NCI-H1417 treated with DMSO at 0.1 percent for 48 hours (cell line): Measurements from ENCODE around the gene ASB13.

ENCODE experiments used
- DNase-seq: peaks from one replicate; lab custom pipeline; 2025; lab: John Stamatoyannopoulos, UW

ASB13 gene

DNA sequence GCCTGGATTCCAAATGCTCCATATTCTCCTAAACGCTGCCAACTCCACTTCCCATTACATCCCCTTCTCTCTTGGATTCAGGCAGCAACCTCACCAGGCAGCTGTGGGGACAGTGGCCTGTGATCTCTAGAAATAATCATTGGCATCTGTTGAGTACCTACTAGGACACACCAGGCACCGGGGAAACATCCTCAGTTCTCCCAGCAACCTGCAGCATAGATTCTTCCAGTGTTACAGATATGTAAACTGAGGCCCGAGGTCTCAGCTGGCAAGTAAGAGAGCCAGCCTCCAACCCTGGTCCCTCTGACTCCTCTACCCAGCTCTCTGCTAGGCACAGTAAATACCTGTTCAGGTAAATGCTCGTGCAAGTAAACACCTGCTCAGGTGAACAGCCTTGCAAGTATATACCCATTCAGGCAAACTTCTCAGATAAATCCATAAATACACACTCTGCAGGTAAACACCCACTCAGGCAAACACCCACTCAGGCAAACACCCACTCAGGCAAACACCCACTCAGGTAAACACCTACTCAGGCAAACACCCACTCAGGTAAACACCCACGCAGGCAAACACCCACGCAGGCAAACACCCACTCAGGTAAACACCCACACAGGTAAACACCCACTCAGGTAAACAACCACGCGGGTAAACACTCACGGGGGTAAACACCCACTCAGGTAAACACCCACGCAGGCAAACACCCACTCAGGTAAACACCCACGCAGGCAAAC lies 18.7 kb downstream of the ASB13 start:
- no peak for DNase-seq

DNA sequence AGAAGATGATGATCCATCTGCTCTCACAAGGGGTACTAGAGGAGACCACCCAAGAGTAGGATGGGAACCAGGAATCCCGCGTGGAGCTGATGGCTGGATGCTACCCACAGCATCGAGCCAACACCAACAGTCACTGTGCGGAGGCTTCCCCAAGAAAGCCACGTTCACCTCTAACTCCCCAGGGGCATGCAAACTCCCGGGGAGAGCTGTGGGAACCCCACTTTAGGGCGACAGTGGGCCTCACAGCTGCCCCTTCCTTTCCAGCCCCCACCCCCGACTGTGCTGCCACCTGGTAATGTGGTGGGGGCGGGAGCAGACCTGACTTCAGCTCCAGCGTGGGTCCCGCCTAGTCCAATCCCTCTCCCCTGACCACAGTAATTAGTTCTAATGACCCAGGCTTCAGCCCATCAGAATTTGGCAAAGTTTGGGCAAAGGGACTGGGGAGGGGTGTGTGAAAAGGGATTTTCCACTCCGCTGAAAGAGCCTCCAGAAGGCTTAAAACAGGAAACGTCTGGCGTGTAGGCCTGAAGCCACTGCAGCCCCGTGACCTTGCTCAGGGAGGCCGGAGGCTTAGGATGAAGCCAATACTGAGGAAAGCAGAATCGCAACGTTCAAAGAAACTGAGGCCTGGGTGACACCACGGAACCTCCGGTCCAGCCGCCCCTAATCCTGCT lies 20.3 kb downstream of the ASB13 start:
- DNase-seq, result no peak

DNA sequence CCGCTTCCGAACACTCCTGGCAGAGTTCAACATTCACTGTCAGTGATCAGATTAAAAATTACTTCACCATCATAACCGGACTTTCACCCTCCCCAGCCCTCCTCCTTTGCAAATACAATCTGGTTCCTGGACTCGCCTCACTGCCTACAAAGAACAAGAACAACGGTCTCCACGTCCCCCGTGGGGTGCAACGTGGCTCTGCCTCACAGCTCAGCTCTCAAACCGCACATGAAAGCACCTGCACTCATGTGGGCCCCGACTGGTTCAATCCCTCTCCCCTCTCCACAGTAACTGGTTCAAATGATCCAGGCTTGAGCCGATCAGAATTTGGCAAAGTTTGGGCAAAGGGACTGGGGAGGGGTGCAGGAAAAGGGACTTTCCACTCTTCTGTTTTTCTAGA lies 21.0 kb downstream of the ASB13 start:
- DNase-seq, result no peak

DNA sequence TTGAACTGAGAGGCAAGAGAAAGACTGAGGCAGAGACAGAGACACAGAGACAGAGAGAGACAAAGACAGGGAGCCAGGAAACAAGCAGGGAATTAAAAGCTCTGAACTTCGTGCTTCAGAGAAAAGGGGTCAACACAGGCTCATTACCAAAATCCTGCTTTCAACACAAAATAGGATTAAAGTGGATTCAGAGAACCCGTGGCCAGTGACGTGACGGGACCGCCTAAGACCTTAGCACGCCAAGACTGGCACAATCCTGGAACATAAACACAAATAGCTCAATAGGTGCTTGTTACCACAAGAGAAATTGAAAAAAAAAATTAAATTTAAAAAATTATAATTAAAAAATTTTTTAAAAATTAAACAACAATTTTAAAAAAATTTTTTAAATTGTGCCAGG lies 21.5 kb downstream of the ASB13 start:
- no peak for DNase-seq

DNA sequence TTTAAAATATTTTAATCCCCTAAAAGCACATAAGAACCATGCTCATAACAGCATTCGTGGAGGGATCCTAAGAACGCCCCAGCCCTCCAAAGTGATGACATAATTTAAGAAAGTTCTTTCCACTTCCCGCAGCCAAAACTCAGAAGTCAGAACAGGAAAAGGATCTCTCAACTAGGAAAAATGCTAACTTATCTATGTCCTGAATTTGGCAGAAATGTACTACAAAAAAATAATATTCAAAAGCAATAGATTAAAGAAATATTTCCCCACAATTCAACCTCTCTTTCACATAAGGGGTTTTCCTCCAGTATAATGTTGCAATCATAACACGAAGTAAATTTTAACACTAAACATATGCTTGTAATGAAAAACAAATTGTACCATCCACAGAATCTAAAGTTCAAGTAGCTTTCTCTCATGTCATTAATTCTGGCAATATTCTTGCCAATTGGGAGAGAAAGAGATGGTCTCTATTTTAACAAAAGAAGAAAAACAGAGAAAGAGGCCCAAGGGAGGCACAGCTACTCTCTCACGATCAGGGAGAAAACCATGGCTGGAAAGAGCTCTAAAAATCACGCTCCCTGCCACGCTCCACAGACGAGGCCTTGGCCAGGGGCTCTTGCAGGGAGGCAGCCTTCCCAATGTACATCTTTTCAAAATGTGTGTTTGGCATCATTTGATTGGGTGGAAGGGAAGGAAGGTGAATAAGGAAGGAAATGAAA lies 22.9 kb downstream of the ASB13 start:
- DNase-seq, result no peak

DNA sequence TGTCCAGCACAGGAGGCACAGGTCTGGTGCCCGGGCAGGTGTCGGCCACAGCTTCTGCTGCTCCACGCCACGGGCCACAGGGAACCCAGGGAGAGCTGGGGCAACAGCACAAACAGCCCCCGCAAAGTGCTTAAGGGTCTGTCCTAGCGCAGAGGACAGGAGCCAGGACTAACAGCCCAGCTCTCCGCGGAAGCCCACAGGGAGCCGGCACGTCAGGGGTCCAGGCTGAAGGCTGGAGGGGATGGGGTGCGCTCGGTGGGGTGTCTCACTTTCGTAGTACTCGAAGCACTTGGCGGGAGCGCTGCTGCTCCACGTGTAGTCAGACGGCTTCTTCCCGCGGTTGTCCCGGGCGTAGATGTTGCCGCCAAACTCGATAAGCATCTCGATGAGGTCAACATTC lies 24.9 kb downstream of the ASB13 start:
- DNase-seq, result no peak

DNA sequence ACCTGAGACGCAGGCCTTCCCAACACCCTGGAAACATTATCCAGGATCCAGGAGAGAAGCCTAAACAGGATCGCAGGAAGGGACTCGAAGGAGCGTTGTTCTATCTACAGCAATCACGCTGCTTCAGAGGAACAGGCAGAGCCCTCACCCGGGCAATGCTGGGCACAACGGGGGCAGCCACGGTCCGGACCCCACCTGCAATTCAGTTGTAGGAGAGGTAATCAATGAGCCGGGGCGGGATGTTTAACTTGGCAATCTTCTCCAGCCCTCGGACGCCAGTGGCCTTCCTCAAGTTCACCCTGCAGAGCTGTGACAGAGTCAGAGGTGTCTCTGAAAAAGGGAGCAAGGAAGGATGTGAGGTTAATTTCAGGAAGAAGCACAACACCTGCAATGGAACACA lies 25.9 kb downstream of the ASB13 start:
- DNase-seq, result no peak

DNA sequence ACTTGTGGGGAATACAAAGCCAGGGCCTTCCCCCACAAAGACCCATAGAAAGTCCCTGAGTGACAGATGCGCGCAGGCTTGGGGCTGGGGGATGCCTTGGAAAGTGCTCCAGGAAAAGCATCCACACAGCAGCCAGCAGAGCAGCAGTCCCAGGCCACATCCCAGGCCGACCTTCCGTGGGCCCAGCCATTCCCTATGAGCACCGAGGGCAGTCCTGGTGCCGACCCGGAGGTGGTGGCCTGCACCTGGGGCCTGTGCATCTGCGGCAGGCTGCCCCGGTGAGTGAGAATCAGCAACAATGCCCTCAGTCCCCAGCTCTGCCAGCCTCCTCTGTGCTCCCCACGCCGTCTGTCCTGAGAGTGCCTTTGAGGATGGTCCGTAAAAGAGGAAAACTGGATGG lies 26.4 kb downstream of the ASB13 start:
- DNase-seq, result no peak

DNA sequence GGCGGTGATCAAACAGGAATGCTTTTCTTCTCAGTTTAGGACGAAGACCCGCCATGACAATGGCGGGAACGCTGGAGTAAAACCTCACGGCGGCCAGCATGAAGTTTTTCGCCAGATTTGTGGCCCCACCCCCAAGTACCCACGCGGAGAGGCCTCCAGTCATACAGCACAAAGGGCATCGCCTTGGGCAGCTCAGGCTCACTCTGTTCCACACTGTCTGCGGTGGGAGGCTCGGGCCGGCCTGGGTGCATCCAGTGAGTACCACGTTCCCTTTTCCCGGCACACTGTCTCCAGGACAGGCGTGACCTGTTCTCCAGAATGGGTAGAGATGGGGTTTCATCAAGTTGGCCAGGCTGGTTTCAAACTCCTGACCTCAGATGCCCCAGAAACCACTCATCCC lies 27.3 kb downstream of the ASB13 start:
- DNase-seq, result no peak

DNA sequence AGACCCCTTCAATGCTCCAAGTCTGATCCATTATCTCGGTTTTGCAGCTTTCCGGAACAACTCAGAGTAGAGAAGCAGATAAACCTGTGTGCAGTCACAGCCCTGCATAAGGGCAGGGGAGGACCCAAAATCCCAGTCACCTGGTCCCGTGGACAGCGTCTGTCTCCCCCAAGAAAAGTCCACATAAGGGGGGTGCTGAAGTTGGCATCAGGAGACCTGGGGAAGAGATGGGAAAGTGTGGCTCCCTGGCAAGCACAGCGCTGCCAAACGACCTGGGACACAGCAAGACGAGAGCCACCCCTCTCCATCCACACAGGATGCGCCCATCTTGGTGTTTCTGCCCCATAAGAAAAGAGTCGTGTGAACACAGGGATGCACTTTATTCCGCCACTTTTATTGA lies 27.9 kb downstream of the ASB13 start:
- no peak for DNase-seq

DNA sequence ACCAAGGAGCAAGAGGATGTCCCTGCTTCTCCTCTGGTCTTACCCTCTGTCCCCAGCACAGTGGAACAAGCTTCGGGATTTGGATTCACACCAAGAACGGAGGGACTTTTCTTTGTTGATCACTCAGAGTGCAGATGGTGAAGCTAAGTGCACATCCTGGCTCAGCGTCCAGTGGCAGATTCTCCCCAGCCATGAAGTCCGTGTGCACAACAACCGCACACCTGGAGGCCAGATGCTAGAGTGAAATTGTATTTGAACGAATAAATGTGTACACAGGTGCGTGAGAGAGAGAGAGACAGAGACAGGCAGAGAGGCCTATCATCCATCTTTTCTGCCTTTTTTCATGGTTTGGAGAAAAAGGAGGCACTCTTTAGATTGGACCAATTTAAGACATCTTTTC lies 31.5 kb downstream of the ASB13 start:
- no peak for DNase-seq

DNA sequence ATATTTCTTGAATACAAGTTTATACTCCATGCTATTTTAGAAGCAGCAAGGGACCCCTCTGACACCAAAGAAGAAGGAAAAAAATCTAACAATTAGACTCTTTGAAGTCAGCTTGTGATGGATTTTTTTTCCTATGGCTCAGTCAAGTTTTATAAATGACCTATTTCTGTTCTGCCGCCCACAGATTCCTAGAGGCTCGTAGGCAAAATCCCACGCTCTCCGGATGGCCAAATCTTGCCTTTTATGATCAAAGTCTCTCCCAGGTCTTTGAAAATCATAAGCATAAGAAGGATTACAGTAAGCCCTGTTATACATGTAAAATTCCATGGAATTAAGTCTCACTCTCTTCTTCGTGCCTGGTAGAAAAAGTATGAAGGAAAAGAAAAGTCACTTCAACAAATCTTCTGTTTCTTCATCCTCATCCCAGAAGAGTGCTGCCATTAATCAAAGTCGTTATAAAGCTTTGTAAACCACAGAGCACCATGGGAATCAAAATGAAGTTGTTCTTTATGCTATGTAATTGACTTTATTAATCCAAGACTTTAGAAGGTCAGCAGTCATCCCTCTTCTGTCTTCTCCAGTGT lies 33.1 kb downstream of the ASB13 start:
- no peak for DNase-seq

DNA sequence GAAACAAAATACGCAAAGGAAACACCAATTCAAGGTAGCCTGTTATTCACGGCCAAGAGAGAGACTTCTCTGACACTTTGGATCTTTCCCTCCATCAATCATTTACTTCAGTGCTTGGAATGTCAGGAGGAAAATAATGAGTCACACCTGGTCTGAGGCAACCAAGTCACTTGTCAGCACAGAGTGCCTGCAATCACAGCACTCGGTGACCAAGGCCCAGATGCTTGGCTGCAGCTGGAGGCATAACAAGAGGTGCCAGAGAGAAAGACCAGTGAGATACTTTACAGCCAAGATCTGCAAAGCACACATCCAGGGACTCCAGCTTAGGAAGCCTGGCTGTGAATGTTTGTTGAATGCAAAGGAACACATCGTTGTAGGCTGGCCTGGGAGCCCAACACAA lies 33.9 kb downstream of the ASB13 start:
- no peak for DNase-seq

DNA sequence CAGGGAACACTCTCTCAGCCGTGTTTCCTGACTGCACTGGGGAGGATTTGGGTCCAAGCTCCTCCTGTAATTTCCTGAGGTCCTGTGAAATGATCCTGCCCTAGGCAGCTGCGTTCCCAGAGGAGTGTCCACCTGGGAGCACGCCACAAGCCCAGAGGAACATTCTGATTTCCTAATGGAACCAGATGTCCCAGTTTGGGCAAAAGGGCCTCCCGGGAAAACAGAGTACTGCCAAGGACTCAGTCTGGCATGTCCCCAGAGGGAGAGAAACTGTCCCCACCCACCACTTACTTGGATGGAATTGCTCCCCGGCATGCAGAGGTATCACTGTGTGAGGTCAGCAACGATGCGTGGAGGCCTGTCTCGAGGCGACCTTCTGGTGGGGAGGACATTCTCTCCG lies 34.5 kb downstream of the ASB13 start:
- no peak for DNase-seq

DNA sequence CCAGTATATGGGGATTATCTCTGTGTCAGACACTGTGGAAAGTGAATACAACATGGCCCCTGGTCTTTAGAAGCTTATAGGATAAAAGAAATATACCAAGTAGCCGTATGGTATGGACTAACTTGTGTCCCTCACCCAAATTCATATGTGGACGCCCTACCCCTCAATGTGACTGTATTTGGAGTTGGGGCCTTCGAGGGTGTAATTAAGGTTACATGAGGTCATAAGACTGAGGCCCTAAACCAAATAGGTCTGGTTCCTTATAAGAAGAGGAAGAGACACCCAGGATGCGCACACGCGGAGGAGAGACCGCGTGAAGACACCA lies 36.3 kb downstream of the ASB13 start:
- DNase-seq, result no peak

DNA sequence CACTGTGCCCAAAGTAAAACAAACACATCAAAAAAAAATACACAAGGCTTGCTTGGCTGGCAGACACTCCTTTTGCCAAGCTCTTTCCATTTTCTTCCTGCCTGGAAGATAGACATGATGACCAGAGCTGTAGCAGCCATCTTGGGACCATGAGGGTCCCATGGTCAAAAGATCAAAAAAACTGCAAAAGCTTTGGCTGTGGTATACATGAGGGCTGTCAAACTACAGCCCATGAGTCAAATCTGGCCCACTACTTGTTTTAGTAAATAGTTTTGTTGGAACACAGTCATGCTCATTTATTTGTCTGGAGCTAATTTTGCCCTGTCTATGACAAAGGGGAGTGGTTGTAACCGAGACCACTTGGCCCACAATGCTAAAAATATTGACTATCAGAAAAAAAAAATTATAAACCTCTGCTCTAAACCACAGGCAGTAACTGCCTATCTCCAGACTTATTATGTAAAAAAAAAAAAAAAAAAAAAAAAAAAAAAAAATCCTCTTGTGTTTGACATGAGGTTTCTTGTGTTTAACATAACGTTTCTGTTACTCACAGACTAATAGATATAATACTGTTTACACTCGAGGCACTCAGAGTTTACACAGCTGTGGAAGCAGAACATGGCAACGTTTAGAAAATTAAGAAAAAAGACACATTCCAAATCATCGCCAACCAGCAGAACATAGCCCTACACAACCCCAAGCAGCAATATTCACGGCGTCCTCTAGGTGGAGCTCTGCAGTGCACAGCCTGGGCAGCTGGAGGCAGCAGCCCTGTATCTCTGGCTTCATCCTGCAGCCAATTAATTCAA lies 36.9 kb downstream of the ASB13 start:
- DNase-seq, result no peak

DNA sequence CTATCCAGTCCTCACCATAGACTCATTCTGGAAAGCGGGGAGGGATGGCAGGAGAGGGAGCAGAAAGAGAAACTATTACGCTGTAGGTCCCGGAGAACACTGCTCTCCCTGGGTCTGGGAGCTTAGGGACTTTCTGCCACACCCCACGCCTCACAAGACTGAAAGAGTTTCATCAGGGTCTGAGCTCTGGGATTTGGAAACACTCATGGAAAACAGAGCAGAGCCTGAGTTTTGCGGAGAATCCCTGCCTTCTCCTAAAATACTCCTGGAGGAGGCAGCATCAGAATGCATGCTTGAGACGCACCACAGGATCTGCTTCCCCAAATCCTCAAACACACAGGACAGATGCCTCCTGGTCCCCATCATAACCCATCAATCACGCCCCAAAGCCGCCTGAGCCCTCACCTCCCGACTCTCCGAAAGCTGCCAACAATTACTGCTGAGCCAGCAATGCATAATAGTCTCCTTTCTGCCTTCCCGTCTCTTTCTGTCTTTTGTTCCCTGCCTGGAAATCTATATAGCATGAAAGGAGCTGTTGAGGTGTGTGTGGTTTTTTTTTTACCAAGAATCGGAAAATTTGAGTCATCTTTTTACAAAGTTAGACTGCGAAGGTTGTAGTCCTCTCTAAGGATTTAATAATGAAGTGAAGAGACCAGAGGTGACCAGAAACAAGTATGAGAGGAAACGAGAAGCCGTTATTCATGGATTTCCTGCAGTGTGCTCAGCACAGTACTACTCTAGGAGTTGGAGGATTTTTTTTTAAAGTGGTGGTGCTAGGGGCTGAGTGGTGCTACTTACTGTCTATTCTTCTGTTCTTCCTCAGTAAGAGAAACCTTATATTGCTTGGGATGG lies 37.7 kb downstream of the ASB13 start:
- no peak for DNase-seq

DNA sequence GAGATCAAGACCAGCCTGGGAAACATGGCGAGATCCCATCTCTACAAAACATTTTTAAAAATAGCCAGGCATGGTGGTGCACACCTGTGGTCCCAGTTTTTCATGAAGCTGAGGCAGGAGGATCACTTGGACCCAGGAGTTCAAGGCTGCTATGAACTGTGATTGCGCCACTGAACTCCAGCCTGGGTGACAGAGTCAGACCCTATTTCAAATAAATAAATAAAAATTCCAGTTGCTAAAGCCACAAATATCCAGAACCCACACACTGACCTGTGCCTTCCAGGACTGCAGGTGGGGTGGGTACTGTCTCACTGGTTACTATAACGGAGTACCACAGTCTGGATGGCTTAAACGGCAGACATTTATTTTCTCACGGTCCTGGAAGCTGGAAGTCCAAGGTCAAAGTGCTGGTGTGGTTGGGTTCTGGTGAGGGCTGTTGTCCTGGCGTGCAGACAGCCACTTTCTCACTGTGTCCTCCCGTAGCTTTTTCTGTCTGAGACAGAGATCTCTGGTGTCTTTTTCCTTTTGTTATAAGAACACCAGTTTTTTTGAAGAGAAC lies 38.8 kb downstream of the ASB13 start:
- no peak for DNase-seq

DNA sequence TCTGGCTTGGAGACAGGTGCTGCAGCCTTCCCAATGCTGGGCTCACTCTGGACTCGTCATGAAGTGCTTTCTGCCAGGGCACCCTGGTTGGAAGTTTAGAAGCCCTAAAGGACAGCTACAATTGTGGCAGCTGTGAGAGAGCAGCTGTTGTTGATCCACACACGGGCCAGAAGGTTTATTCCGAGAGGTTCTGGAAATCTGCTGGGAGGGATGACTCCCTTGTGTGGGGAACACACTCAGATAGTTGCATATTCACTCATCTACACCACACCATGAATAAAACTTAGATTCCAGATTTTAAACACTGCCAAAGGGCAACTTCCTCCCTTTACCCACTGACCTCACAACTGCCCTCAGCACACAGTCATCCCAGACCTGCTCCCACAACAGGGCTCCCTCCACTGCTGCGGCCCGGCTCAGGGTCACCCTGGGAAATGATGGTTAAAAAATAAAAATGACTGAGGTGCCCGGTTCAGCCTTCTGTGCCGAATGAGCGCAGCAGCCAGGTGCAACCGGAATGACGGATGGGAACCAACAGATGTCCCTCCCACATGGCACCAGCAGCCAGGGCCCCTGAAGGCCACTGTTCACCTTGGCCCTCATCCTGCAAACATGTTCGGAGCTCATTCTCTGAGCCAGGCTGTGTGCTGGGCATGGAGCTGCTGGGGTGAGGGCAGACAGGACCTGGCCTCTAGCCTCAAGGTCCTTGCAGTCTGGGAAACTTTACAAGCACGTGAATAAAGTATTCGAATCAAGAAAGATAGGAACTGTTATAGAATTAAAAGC lies 40.2 kb downstream of the ASB13 start:
- no peak for DNase-seq

DNA sequence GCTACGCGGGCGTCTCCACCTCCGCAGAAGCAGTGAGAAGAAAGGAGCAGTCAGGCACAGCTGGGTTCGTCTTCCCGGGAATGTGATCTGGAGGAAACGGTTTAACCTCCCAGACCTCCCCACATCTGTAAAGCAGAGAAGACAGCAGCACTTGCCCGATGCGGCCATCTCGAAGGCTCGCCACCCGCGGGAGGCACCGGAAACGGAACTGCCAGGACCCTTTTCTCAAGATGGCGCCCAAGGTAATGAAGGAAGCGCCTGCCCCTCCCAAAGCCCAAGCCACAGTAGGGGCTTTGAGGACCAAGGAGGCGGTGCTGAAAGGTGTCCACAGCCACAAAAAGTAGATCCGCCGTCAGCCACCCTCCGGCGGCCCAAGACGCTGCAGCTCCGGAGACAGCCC lies 41.7 kb downstream of the ASB13 start:
- DNase-seq, result no peak
